K562 (cell line): ENCODE data around the gene COASY. TPM values are rescaled to one million over a fixed set of nuclear protein-coding genes. Genes with fewer than 3 reads are reported as not detected.

Source experiments
- CCNT2 ChIP-seq: IDR thresholded peaks from 2 replicates; pipeline ENCODE4 v1.6.1; 2011; ENCODE audit warnings: borderline replicate concordance, low read depth, mild to moderate bottlenecking, moderate library complexity, mixed read lengths, low read length; ENCODE audit not compliant: insufficient read length; ENCODE audit errors: extremely low read depth
- CEBPZ ChIP-seq: fragments of 150-350 bp; IDR thresholded peaks from 2 replicates; pipeline ENCODE4 v1.6.1; 2014; ENCODE audit warnings: low read depth, mild to moderate bottlenecking, low read length, borderline replicate concordance
- CREM ChIP-seq: IDR thresholded peaks from 2 replicates; pipeline ENCODE4 v1.6.1; 2014; ENCODE audit warnings: antibody characterized with exemption, low read depth
- E2F5 ChIP-seq: sonication (generic); formaldehyde crosslinking; IDR thresholded peaks from 2 replicates; pipeline ENCODE4 v1.8.0; 2022; ENCODE audit warnings: mild to moderate bottlenecking, missing genetic modification reagents
- ETV1 ChIP-seq: fragments of 450-650 bp; conservative IDR thresholded peaks from 2 replicates; pipeline ENCODE4 v1.6.1; 2016; ENCODE audit warnings: missing genetic modification characterization, control low read depth, low read depth, missing compliant biosample characterization
- KHSRP ChIP-seq: fragments of 450-650 bp; IDR thresholded peaks from 2 replicates; pipeline ENCODE4 v1.6.1; 2017
- PHF21A ChIP-seq: fragments of 450-650 bp; IDR thresholded peaks from 2 replicates; pipeline ENCODE4 v1.6.1; 2017; ENCODE audit warnings: low read depth, borderline replicate concordance
- POLR2G ChIP-seq: fragments of 200-400 bp; formaldehyde crosslinking; IDR thresholded peaks from 2 replicates; pipeline ENCODE4 v1.6.1; 2017; ENCODE audit warnings: low read depth, mild to moderate bottlenecking, antibody characterized with exemption, low read length, moderate library complexity
- PURB ChIP-seq: sonication (generic); formaldehyde crosslinking; IDR thresholded peaks from 2 replicates; pipeline ENCODE4 v1.9.0; 2021; ENCODE audit warnings: low read depth, mild to moderate bottlenecking, missing genetic modification reagents
- SFPQ ChIP-seq: fragments of 200-400 bp; formaldehyde crosslinking; IDR thresholded peaks from 2 replicates; pipeline ENCODE4 v1.6.1; 2017; ENCODE audit warnings: mild to moderate bottlenecking, low read depth, low read length, moderate library complexity
- TAF1 ChIP-seq: IDR thresholded peaks from 2 replicates; pipeline ENCODE4 v1.6.1; 2011; ENCODE audit warnings: mild to moderate bottlenecking, low read length, moderate library complexity; ENCODE audit not compliant: insufficient read depth, control insufficient read depth, severe bottlenecking; ENCODE audit errors: extremely low read depth
- ZNF165 ChIP-seq: fragments of 250-450 bp; sonication (Bioruptor Pico); IDR thresholded peaks from 2 replicates; pipeline ENCODE4 v1.4.0; 2020; ENCODE audit warnings: borderline replicate concordance
- ZNF347 ChIP-seq: fragments of 450-650 bp; formaldehyde crosslinking; IDR thresholded peaks from 2 replicates; pipeline ENCODE4 v1.4.0; 2020; ENCODE audit warnings: low read depth, mild to moderate bottlenecking, moderate library complexity
- polyA plus RNA-seq, 8 experiments: library from polyadenylated mRNA; depleted of rRNA in 4 of 8; stranded (reverse) in 5 of 8; unstranded in 3 of 8; fragments of >200 nt; fragmentation: Nextera tagmentation in 2 of 8; fragmentation: Illumina TruSeq in 1 of 8; extraction: Ambion mirVana in 2 of 8; extraction: Trizol in 1 of 8; gene quantifications; 2 replicates each; pipeline versions ENCODE4 v1.2.1 to v1.2.3, GENCODE V29; 2011 to 2014; ENCODE audit warnings: inconsistent platforms in 1 of 8, missing spikeins in 1 of 8
- total RNA-seq, 7 experiments: library from RNA; depleted of rRNA in 6 of 7; stranded (reverse); fragments of >200 nt in 6 of 7; fragmentation: Illumina TruSeq in 2 of 7; extraction: Trizol in 2 of 7; gene quantifications; 2 replicates each; pipeline versions ENCODE4 v1.2.1 to v1.2.3, GENCODE V29; 2011 to 2021; ENCODE audit warnings: low replicate concordance in 1 of 7
- TF ChIP-seq, protein P1 (sequence below): fragments of 200-800 bp; sonication (Bioruptor generic); IDR thresholded peaks from 2 replicates; pipeline ENCODE4 v1.6.1; 2017; ENCODE audit warnings: missing genetic modification characterization, missing compliant biosample characterization
- TF ChIP-seq, protein P2 (sequence below): fragments of 450-650 bp; formaldehyde crosslinking; IDR thresholded peaks from 2 replicates; pipeline ENCODE4 v1.4.0; 2020; ENCODE audit warnings: mild to moderate bottlenecking, moderate library complexity
- TF ChIP-seq, protein P3 (sequence below), 2 experiments: fragments of 450-650 bp in 1 of 2; sonication (generic) in 1 of 2; formaldehyde crosslinking; conservative IDR thresholded peaks; 2 replicates each; pipeline versions ENCODE4 v1.4.0 to v1.8.1; 2020 to 2022; ENCODE audit warnings: mild to moderate bottlenecking in 1 of 2, missing genetic modification reagents in 1 of 2

The COASY gene
- total and polyA plus RNA-seq, 9 of the 15 experiments (the other 6 are each of a cell fraction or from before 2014, with no cell fraction given): 25.4 to 175 (median 62.3) TPM

- TF ChIP-seq SFPQ (no peak), POLR2G (peak; percentile 96), ZNF347 (CRISPR knock-in tag) (no peak), TAF1 (peak; percentile 72), CEBPZ (no peak), PHF21A (no peak), ZNF165 (CRISPR knock-in tag) (no peak), CREM (peak; percentile 70), ETV1 (tag) (peak; percentile 50; the same call in 1 of the 2 replicates), KHSRP (no peak), E2F5 (CRISPR knock-in tag) (0 out of 2 replicates have a peak, but pooled peaks have one; percentile 31), CCNT2 (peak; percentile 91), PURB (no peak)
- TF ChIP-seq, protein P1, sequence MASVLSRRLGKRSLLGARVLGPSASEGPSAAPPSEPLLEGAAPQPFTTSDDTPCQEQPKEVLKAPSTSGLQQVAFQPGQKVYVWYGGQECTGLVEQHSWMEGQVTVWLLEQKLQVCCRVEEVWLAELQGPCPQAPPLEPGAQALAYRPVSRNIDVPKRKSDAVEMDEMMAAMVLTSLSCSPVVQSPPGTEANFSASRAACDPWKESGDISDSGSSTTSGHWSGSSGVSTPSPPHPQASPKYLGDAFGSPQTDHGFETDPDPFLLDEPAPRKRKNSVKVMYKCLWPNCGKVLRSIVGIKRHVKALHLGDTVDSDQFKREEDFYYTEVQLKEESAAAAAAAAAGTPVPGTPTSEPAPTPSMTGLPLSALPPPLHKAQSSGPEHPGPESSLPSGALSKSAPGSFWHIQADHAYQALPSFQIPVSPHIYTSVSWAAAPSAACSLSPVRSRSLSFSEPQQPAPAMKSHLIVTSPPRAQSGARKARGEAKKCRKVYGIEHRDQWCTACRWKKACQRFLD (CRISPR knock-in tag): no peak
- TF ChIP-seq, protein P2, sequence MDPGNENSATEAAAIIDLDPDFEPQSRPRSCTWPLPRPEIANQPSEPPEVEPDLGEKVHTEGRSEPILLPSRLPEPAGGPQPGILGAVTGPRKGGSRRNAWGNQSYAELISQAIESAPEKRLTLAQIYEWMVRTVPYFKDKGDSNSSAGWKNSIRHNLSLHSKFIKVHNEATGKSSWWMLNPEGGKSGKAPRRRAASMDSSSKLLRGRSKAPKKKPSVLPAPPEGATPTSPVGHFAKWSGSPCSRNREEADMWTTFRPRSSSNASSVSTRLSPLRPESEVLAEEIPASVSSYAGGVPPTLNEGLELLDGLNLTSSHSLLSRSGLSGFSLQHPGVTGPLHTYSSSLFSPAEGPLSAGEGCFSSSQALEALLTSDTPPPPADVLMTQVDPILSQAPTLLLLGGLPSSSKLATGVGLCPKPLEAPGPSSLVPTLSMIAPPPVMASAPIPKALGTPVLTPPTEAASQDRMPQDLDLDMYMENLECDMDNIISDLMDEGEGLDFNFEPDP: no peak
- TF ChIP-seq, protein P3, sequence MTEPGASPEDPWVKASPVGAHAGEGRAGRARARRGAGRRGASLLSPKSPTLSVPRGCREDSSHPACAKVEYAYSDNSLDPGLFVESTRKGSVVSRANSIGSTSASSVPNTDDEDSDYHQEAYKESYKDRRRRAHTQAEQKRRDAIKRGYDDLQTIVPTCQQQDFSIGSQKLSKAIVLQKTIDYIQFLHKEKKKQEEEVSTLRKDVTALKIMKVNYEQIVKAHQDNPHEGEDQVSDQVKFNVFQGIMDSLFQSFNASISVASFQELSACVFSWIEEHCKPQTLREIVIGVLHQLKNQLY (CRISPR knock-in tag; conservative IDR thresholded peaks at IDR 0.05): no peak
Measured at GRCh38 chr17:42609182-42609813, 47.4 kb downstream of the COASY start, which contains the start of the genes RETREG3 and TUBG1 (continued).
